Caco-2 (cell line): Measurements from ENCODE around the gene UQCR11. TPM values are rescaled to one million over a fixed set of nuclear protein-coding genes. Genes with fewer than 3 reads are reported as not detected.

Experiments
- BruUV-seq: library from RNA; stranded (reverse); fragments of 400-500 nt; replicated peaks from 2 replicates; lab custom pipeline; 2021; lab: Mats Ljungman, UMichigan
- CTCF ChIA-PET: fragments of 300-600 bp; sonication (Branson Sonifier 250); formaldehyde crosslinking; loops from one replicate; lab custom pipeline; 2022; ENCODE audit warnings: antibody characterized with exemption; lab: Charles Lee
- POLR2A ChIA-PET: fragments of 300-600 bp; sonication (Branson Sonifier 250); formaldehyde crosslinking; loops from one replicate; lab custom pipeline; 2022; ENCODE audit warnings: antibody characterized with exemption; lab: Charles Lee
- DNase-seq, 2 experiments: peaks; one replicate each; pipeline versions ENCODE4 v3.0.0 to v3.0.0-alpha.2; 2020 to 2022
- H3K27me3 ChIP-seq: replicated peaks from 2 replicates; pipeline ENCODE4 v1.6.0; 2011; ENCODE audit warnings: low read length; ENCODE audit not compliant: control insufficient read depth, insufficient read depth
- H3K36me3 ChIP-seq: 2 replicates; pipeline ENCODE4 v1.5.1; 2011; ENCODE audit warnings: low read length; ENCODE audit not compliant: control insufficient read depth, insufficient read depth
- H3K4me1 ChIP-seq: fragments of 250-450 bp; sonication (Bioruptor Pico); 2 replicates; pipeline ENCODE4 v1.5.1; 2020; ENCODE audit warnings: mild to moderate bottlenecking
- H3K4me3 ChIP-seq: 2 replicates; pipeline ENCODE4 v1.5.1; 2011; ENCODE audit warnings: low read depth, mild to moderate bottlenecking, control low read depth, low read length
- H3K9me3 ChIP-seq: fragments of 250-450 bp; sonication (Bioruptor Pico); 2 replicates; pipeline ENCODE4 v1.5.1; 2020; ENCODE audit warnings: mild to moderate bottlenecking, moderate library complexity
- H3K27ac Mint-ChIP-seq: one replicate; pipeline ENCODE4 v1.8.0; 2022; ENCODE audit warnings: mixed read lengths; ENCODE audit not compliant: unreplicated experiment
- H3K27me3 Mint-ChIP-seq: one replicate; pipeline ENCODE4 v1.8.0; 2022; ENCODE audit warnings: mixed read lengths; ENCODE audit not compliant: insufficient read depth, unreplicated experiment
- H3K36me3 Mint-ChIP-seq: one replicate; pipeline ENCODE4 v1.8.0; 2022; ENCODE audit warnings: mild to moderate bottlenecking, mixed read lengths; ENCODE audit not compliant: insufficient read depth, unreplicated experiment
- H3K4me1 Mint-ChIP-seq: one replicate; pipeline ENCODE4 v1.8.0; 2022; ENCODE audit warnings: low read depth, mixed read lengths; ENCODE audit not compliant: unreplicated experiment
- H3K4me3 Mint-ChIP-seq: one replicate; pipeline ENCODE4 v1.8.0; 2022; ENCODE audit warnings: mild to moderate bottlenecking, moderate library complexity, mixed read lengths; ENCODE audit not compliant: unreplicated experiment
- H3K9me3 Mint-ChIP-seq: one replicate; pipeline ENCODE4 v1.8.0; 2022; ENCODE audit warnings: mixed read lengths; ENCODE audit not compliant: unreplicated experiment
- intact Hi-C: fragments of 100-400 bp; cut with micrococcal nuclease; formaldehyde crosslinking; loops from one replicate; pipeline ENCODE4 v1.10.0; 2022; ENCODE audit not compliant: unreplicated experiment
- total RNA-seq: library from RNA; stranded (reverse); gene quantifications from 2 replicates; pipeline ENCODE4 v1.2.3, GENCODE V29; 2022
- TF ChIP-seq, protein P1 (sequence below), 2 experiments: fragments of 200-600 bp in 1 of 2; IDR thresholded peaks; 1 replicate in 1 of 2; 2 replicates in 1 of 2; pipeline versions ENCODE4 v1.5.1 to v1.8.0; 2011 to 2022; ENCODE audit warnings: antibody characterized with exemption in 1 of 2, control low read depth in 1 of 2, inconsistent platforms in 1 of 2, low read depth in 1 of 2, low read length in 1 of 2, mild to moderate bottlenecking in 1 of 2, moderate library complexity in 1 of 2; ENCODE audit not compliant: insufficient read depth in 1 of 2, severe bottlenecking in 1 of 2, unreplicated experiment in 1 of 2

UQCR11 gene
- total RNA-seq, 1 experiment from 2014 or later, result 222 TPM

DNA sequence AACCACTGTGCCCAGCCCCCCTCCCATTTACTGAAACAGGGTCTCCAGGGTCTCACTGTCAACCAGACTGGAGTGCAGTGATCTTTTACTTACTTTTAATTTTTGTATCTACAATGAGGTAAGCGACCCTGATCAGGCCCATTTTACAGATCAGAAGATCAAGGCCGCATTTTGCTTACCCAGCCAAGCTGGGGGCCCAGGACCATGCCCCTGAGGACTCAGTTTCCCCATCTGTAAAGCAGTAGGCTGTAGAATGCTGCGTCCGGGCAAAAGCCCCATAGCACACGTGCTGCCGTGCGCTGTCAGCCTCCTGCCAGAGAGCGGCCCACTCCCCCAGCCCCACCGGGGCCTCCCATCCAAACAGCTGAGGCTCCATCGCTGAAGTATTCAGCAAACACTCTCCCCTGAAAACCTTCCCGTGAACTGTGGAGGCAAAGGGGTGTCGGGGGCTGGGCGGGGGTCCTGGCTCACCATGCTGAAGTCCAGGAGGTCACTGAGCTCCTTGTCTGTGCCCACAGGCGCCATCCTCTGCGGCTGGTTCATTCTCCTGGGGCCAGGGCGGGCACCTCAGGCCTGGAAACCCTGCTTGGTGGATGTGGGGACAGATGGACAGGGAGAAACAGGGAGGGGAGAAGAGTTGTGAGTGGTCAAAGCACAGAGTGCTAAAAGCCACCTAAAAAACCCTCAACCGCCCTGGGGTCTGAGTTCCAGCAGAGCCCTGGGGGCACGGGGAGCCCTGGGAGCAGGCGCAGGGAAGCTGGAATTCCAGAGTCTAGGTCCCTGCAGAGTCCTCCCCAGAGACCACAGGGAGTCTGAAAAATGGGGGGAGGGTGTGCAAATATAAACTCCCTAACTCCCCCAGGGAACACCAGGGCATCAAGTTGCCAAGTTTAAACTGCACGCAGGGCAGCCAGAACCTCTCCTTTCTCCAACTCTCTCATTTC lies 44.7 kb upstream of the UQCR11 start:
- BruUV-seq, result no TSS peak
- H3K36me3 ChIP-seq, result peaks cover 3% of the 10 kb centered on the region; the same call in 1 of the 2 replicates
- DNase-seq, result no peak
- POLR2A ChIA-PET, result no interaction called here
- H3K27me3 ChIP-seq, result no peaks in the 10 kb centered on the region
- Mint-ChIP-seq H3K4me1 (no peaks in the 10 kb centered on the region), H3K9me3 (no peaks in the 10 kb centered on the region), H3K36me3 (peaks cover 45% of the 10 kb centered on the region), H3K27me3 (no peaks in the 10 kb centered on the region), H3K4me3 (peak overlapping the region; percentile 76), H3K27ac (peak overlapping the region; percentile 67)
- no peaks in the 10 kb centered on the region for H3K9me3 ChIP-seq
- CTCF ChIA-PET, result interaction anchor here (0.7 kb wide), 1 partner anchor 315 kb away, joined by 6 read pairs; no protein-coding TSS in a partner anchor
- no peaks in the 10 kb centered on the region for H3K4me1 ChIP-seq
- intact Hi-C loops, result no loop called here
- H3K4me3 ChIP-seq, result no peak overlapping the region
- TF ChIP-seq, protein P1, sequence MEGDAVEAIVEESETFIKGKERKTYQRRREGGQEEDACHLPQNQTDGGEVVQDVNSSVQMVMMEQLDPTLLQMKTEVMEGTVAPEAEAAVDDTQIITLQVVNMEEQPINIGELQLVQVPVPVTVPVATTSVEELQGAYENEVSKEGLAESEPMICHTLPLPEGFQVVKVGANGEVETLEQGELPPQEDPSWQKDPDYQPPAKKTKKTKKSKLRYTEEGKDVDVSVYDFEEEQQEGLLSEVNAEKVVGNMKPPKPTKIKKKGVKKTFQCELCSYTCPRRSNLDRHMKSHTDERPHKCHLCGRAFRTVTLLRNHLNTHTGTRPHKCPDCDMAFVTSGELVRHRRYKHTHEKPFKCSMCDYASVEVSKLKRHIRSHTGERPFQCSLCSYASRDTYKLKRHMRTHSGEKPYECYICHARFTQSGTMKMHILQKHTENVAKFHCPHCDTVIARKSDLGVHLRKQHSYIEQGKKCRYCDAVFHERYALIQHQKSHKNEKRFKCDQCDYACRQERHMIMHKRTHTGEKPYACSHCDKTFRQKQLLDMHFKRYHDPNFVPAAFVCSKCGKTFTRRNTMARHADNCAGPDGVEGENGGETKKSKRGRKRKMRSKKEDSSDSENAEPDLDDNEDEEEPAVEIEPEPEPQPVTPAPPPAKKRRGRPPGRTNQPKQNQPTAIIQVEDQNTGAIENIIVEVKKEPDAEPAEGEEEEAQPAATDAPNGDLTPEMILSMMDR (IDR thresholded peaks at IDR 0.05; ENCODE audit: insufficient read depth in 1 of 2, low read depth in 1 of 2, low read length in 1 of 2, severe bottlenecking in 1 of 2, unreplicated experiment in 1 of 2), result no peak

DNA sequence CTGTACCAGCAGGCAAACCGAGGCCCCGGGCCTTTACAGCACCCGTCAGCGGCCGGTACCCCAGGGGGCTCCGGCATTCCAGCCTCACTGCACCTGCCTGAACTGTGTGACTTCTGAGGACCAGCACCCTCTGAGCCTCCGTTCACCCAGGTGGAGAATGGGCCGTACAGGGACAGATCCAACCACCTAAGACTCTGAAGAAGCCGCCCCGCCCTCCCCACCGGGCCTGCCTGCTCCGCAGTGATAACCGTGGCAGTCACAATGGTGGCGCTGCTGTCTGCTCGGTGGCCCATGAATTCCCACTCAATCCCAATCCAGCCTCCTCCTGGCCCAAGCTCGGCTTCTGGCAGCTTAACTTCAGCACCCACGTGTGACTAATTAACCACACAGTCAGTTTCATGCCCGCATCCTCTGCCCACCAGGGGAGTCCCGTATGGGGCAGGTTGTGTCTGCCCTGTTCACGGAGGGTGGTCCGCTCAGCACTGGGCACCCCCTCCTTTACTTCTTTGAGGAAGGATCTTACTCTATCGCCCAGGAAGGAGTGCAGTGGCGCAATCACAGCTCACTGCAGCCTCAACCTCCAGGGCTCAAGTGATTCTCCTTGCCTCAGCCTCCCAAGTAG lies 43.8 kb upstream of the UQCR11 start:
- intact Hi-C loops, result no loop called here
- no peak for DNase-seq
- Mint-ChIP-seq H3K36me3 (peaks cover 42% of the 10 kb centered on the region), H3K4me1 (no peaks in the 10 kb centered on the region), H3K4me3 (no peak overlapping the region), H3K27ac (no peak overlapping the region), H3K9me3 (no peaks in the 10 kb centered on the region), H3K27me3 (no peaks in the 10 kb centered on the region)
- TF ChIP-seq, protein P1 (IDR thresholded peaks at IDR 0.05; ENCODE audit: insufficient read depth in 1 of 2, low read depth in 1 of 2, low read length in 1 of 2, severe bottlenecking in 1 of 2, unreplicated experiment in 1 of 2), result no peak
- H3K27me3 ChIP-seq, result no peaks in the 10 kb centered on the region
- no peak overlapping the region for H3K4me3 ChIP-seq
- BruUV-seq, result no TSS peak
- no peaks in the 10 kb centered on the region for H3K9me3 ChIP-seq
- no peaks in the 10 kb centered on the region for H3K4me1 ChIP-seq
- ChIA-PET POLR2A (no interaction called here), CTCF (no interaction called here)
- peaks cover 3% of the 10 kb centered on the region; the same call in 1 of the 2 replicates for H3K36me3 ChIP-seq

DNA sequence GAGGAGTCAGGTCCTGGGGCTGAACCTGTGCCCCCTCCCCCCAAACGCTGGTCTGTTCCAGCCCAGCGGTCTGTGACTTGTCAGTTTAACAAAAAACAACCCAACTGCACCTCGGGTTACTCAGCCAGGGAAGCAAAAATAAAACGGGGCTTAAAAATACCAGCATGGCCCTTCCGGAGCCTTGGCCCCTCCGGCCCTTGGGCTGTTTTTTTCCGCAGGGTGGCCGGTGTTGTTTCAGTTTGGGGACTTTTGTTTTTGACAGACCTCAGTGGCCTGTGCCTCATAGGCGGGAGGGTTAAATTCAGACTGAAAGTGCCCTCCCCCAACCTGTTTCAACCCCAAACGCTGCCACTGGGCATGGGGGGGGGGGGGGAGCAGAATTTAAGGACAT lies 43.2 kb upstream of the UQCR11 start:
- no TSS peak for BruUV-seq
- H3K27me3 Mint-ChIP-seq, result no peaks in the 10 kb centered on the region
- no peak overlapping the region for H3K4me3 Mint-ChIP-seq
- Histone ChIP-seq H3K36me3 (peaks cover 3% of the 10 kb centered on the region; the same call in 1 of the 2 replicates), H3K27me3 (no peaks in the 10 kb centered on the region), H3K4me1 (no peaks in the 10 kb centered on the region), H3K9me3 (no peaks in the 10 kb centered on the region), H3K4me3 (no peak overlapping the region)
- H3K4me1 Mint-ChIP-seq, result no peaks in the 10 kb centered on the region
- ChIA-PET CTCF (no interaction called here), POLR2A (no interaction called here)
- no peak for DNase-seq
- H3K27ac Mint-ChIP-seq, result no peak overlapping the region
- TF ChIP-seq, protein P1 (IDR thresholded peaks at IDR 0.05; ENCODE audit: insufficient read depth in 1 of 2, low read depth in 1 of 2, low read length in 1 of 2, severe bottlenecking in 1 of 2, unreplicated experiment in 1 of 2), result no peak
- no peaks in the 10 kb centered on the region for H3K9me3 Mint-ChIP-seq
- H3K36me3 Mint-ChIP-seq, result peaks cover 41% of the 10 kb centered on the region
- intact Hi-C loops, result no loop called here
